GM19025 (cell line): ENCODE results near the gene BCL6.
"Not testable (repeated sequence)": the region's sequence is repeated elsewhere in the genome, so short reads cannot be mapped to it uniquely, and the experiment has no call there.

Experiments
- ATAC-seq: cut with Tn5 transposase; IDR thresholded peaks from one replicate; pipeline ENCODE4 v1.9.1; 2021; ENCODE audit warnings: mild to moderate bottlenecking, low read depth, moderate library complexity; ENCODE audit not compliant: unreplicated experiment

The BCL6 gene

GRCh38 chr3:187684880-187685279 lies 60.4 kb downstream of the BCL6 start:
- no peak for ATAC-seq

- ATAC-seq: no peak
Observed at GRCh38 chr3:187684444-187684843, 60.8 kb downstream of the BCL6 start.

GRCh38 chr3:187681756-187682155 lies 63.5 kb downstream of the BCL6 start:
- not testable (repeated sequence) for ATAC-seq

- ATAC-seq: no peak
Observed at GRCh38 chr3:187679638-187680396, 65.5 kb downstream of the BCL6 start.

- ATAC-seq: no peak
Observed at GRCh38 chr3:187678726-187679268, 66.5 kb downstream of the BCL6 start.

- no peak for ATAC-seq
Observed at GRCh38 chr3:187677604-187678003, 67.7 kb downstream of the BCL6 start.

- no peak for ATAC-seq
Observed at GRCh38 chr3:187673012-187673411, 72.3 kb downstream of the BCL6 start.
